Sigmoid colon (tissue), 7 donors: ENCODE measurements around the gene IL17C. TPM values are rescaled to one million over a fixed set of nuclear protein-coding genes. Genes with fewer than 3 reads are reported as not detected.

Experiments used
- DNase-seq: peaks from one replicate; pipeline ENCODE4 v3.0.0-alpha.2; 2019
- H3K27ac ChIP-seq, 4 donors: fragments of 200-600 bp; sonication (generic); one replicate each; pipeline ENCODE4 v1.5.1; 2016 to 2019; ENCODE audit warnings: mild to moderate bottlenecking in 1 of 4
- H3K27me3 ChIP-seq, 3 donors: fragments of 200-600 bp; sonication (generic); one replicate each; pipeline ENCODE4 v1.5.1; 2019; ENCODE audit warnings: mild to moderate bottlenecking in 1 of 3
- H3K36me3 ChIP-seq, 4 donors: fragments of 200-600 bp; sonication (generic); one replicate each; pipeline ENCODE4 v1.5.1; 2016 to 2019
- H3K4me1 ChIP-seq, 4 donors: fragments of 200-600 bp; sonication (generic); one replicate each; pipeline ENCODE4 v1.5.1; 2017 to 2019
- H3K4me3 ChIP-seq, 4 donors: fragments of 200-600 bp; sonication (generic); one replicate each; pipeline ENCODE4 v1.5.1; 2017 to 2019; ENCODE audit warnings: mild to moderate bottlenecking in 2 of 4, moderate library complexity in 1 of 4
- H3K9me3 ChIP-seq, 4 donors: fragments of 200-600 bp in 3 of 4; sonication (generic) in 3 of 4; one replicate each; pipeline versions ENCODE4 v1.5.1 to v1.6.1; 2013 to 2019
- CTCF ChIP-seq, 4 experiments: fragments of 450-650 bp in 3 of 4; fragments of 200-600 bp in 1 of 4; IDR thresholded peaks; one replicate each; pipeline ENCODE4 v1.5.1; 2016 to 2019; ENCODE audit warnings: antibody characterized with exemption in 4 of 4, mild to moderate bottlenecking in 3 of 4, moderate library complexity in 2 of 4
- EP300 ChIP-seq, 4 donors: sonication (generic); formaldehyde crosslinking; IDR thresholded peaks; one replicate each; pipeline ENCODE4 v1.6.1; 2017; ENCODE audit warnings: antibody characterized with exemption in 4 of 4
- POLR2A ChIP-seq, 2 donors: fragments of 450-650 bp; IDR thresholded peaks; one replicate each; pipeline ENCODE4 v1.6.1; 2016; ENCODE audit warnings: antibody characterized with exemption in 2 of 2, mild to moderate bottlenecking in 2 of 2, moderate library complexity in 2 of 2
- POLR2AphosphoS5 ChIP-seq, 4 donors: sonication (generic); formaldehyde crosslinking; IDR thresholded peaks; one replicate each; pipeline ENCODE4 v1.6.1; 2017; ENCODE audit warnings: antibody characterized with exemption in 4 of 4
- WGBS, 2 donors: extraction: QIAGEN DNeasy Blood & Tissue Kit; methylation state at CpG; one replicate each; pipeline ENCODE4 v1.1.7; 2013; 5-methylcytosine and 5-hydroxymethylcytosine counted together
- intact Hi-C: fragments of 100-400 bp; cut with DNase I; formaldehyde crosslinking; loops from one replicate; pipeline ENCODE4 v1.15.1; 2023
- polyA plus RNA-seq, 3 donors: library from polyadenylated mRNA; stranded (reverse); fragments of 200-250 nt; gene quantifications; one replicate each; pipeline ENCODE4 v1.2.3, GENCODE V29; 2013
- total RNA-seq, 4 donors: library from RNA; depleted of rRNA; stranded (reverse); fragments of >200 nt; gene quantifications; one replicate each; pipeline ENCODE4 v1.1.0, GENCODE V29; 2016
- donor health status: healthy with polysubstance abuse.
- donor health status: Bipolar disorder and iron deficiency.
- donor health status: healthy.

Gene IL17C
- total and polyA plus RNA-seq, 7 donors = 0.96 TPM; not detected in 6

- 26 to 80% methylated on average over 16 of the region's 16 CpGs for WGBS, 2 donors
- intact Hi-C loops = no loop called here
- H3K27ac ChIP-seq = no peak overlapping the region
- H3K9me3 ChIP-seq = no peaks in the 10 kb centered on the region
- H3K4me3 ChIP-seq = no peak overlapping the region
- TF ChIP-seq POLR2A (IDR thresholded peaks at IDR 0.05) = no peak
- TF ChIP-seq EP300 (IDR thresholded peaks at IDR 0.05) = no peak
- TF ChIP-seq POLR2AphosphoS5 (IDR thresholded peaks at IDR 0.05) = no peak
- TF ChIP-seq CTCF (IDR thresholded peaks at IDR 0.05) = no peak
- H3K4me1 ChIP-seq = peaks cover 0 to 11% (median 8%) of the 10 kb centered on the region in 4 donors
- no peak for DNase-seq
- H3K36me3 ChIP-seq = no peaks in the 10 kb centered on the region
- peaks cover 0 to 7% (median 0%) of the 10 kb centered on the region in 3 donors for H3K27me3 ChIP-seq
Observed at GRCh38 chr16:88645455-88645854, 7.1 kb downstream of the IL17C start.

- no peaks in the 10 kb centered on the region for H3K36me3 ChIP-seq
- WGBS, 2 donors = 60 to 90% methylated on average over 23 of the region's 23 CpGs
- no peaks in the 10 kb centered on the region for H3K9me3 ChIP-seq
- H3K4me3 ChIP-seq = no peak overlapping the region
- H3K4me1 ChIP-seq = peaks cover 0 to 15% (median 12%) of the 10 kb centered on the region in 4 donors
- H3K27ac ChIP-seq = no peak overlapping the region
- DNase-seq = no peak
- intact Hi-C loops = no loop called here
- peaks cover 0 to 7% (median 0%) of the 10 kb centered on the region in 3 donors for H3K27me3 ChIP-seq
- no peak for TF ChIP-seq EP300 (IDR thresholded peaks at IDR 0.05)
- TF ChIP-seq POLR2A (IDR thresholded peaks at IDR 0.05) = no peak
- no peak for TF ChIP-seq POLR2AphosphoS5 (IDR thresholded peaks at IDR 0.05)
- TF ChIP-seq CTCF (IDR thresholded peaks at IDR 0.05) = no peak
Observed at GRCh38 chr16:88645941-88646340, 7.6 kb downstream of the IL17C start.

- Histone ChIP-seq H3K27ac (no peak overlapping the region), H3K4me1 (peaks cover 0 to 21% (median 17%) of the 10 kb centered on the region in 4 donors), H3K9me3 (no peaks in the 10 kb centered on the region), H3K4me3 (no peak overlapping the region), H3K27me3 (peaks cover 0 to 12% (median 0%) of the 10 kb centered on the region in 3 donors), H3K36me3 (no peaks in the 10 kb centered on the region)
- intact Hi-C loops = no loop called here
- TF ChIP-seq POLR2AphosphoS5 (IDR thresholded peaks at IDR 0.05) (no peak), EP300 (IDR thresholded peaks at IDR 0.05) (no peak), POLR2A (IDR thresholded peaks at IDR 0.05) (no peak), CTCF (IDR thresholded peaks at IDR 0.05) (no peak)
- no peak for DNase-seq
- 92 to 93% methylated on average over 28 of the region's 28 CpGs for WGBS, 2 donors
Observed at GRCh38 chr16:88646345-88647034, 8.1 kb downstream of the IL17C start.

GRCh38 chr16:88647178-88648070 lies 9.1 kb downstream of the IL17C start:
- Histone ChIP-seq H3K4me1 (peaks cover 0 to 24% (median 20%) of the 10 kb centered on the region in 4 donors), H3K4me3 (no peak overlapping the region), H3K27me3 (peaks cover 0 to 14% (median 0%) of the 10 kb centered on the region in 3 donors), H3K9me3 (no peaks in the 10 kb centered on the region), H3K36me3 (peaks cover 0 to 3% (median 0%) of the 10 kb centered on the region in 4 donors), H3K27ac (no peak overlapping the region)
- TF ChIP-seq POLR2AphosphoS5 (IDR thresholded peaks at IDR 0.05) = no peak
- TF ChIP-seq EP300 (IDR thresholded peaks at IDR 0.05) = no peak
- TF ChIP-seq CTCF (IDR thresholded peaks at IDR 0.05) = no peak
- no peak for TF ChIP-seq POLR2A (IDR thresholded peaks at IDR 0.05)
- WGBS, 2 donors = 92 to 94% methylated on average over 22 of the region's 22 CpGs
- no peak for DNase-seq
- intact Hi-C loops = no loop called here
